HG03066 (cell line): Measurements from ENCODE around the gene NRG3.
A peak's percentile ranks its signal among the peaks of the same experiment; 100 is the strongest.

Source experiments
- ATAC-seq: cut with Tn5 transposase; IDR thresholded peaks from one replicate; pipeline ENCODE4 v1.9.1; 2021; ENCODE audit warnings: low read depth; ENCODE audit not compliant: unreplicated experiment

The NRG3 gene

GRCh38 chr10:82866424-82867020 lies 991.5 kb downstream of the NRG3 start:
- ATAC-seq: no peak

DNA sequence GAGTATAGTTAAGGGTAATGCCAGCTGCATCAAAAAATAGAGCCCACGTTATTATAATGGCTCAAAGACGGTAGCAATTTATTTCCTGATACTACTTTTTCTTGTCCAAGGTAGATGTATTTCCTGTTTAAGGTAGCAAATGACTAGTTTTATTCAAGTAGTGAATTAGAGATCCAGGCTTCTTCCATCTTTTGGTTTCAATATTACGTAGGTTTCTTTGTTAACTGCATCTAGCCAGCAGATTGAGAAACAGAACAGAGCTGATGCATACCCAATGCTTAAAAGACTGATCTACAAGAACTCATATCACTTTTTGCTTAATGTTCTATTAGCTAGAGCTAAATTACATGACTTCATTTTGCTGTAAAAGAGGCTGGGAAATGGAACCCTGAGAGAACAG lies 992.1 kb downstream of the NRG3 start:
- ATAC-seq: no peak

DNA sequence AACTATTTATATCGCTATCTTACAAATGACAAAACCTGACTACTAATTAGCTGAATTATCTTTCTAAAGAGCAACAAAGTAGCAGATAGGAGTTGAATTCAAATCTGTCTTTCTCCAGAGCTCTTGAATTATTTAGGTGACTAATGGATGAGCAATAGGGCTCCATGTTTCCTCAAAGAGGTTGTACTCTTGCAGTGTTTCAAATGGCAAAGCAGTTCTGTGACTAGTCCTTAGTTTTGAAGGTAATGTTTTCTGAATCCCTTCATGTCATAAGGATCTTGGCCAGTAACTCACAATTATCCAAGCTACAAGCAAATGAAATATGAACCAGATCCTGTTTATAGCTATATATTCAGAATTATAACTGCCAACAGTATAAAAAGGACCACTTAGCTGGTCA lies 999.7 kb downstream of the NRG3 start:
- no peak for ATAC-seq

DNA sequence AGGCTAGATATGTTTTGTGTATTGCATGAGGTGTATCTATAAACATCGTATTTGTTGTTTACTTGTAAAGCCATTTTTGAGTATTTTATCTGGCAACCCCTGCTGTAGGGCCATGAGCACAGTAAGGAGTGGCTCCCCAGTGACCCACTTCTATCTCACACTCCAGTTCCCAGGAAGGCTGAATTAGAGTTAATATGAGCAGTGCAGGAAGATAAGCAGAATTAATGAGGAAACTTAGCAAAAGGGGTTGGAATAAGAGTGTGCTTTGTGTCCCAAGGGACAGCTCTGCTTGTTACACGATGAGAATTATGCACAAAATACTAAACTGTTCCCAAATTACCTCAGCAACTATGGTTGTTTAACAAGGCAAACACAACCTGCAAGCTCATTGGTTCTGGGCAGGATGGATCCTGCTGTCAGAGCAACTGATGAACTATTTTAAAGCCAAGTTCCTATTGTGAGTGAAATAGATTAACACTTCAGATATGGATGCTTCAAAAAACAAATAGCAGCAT lies 1005.8 kb downstream of the NRG3 start:
- ATAC-seq: no peak

DNA sequence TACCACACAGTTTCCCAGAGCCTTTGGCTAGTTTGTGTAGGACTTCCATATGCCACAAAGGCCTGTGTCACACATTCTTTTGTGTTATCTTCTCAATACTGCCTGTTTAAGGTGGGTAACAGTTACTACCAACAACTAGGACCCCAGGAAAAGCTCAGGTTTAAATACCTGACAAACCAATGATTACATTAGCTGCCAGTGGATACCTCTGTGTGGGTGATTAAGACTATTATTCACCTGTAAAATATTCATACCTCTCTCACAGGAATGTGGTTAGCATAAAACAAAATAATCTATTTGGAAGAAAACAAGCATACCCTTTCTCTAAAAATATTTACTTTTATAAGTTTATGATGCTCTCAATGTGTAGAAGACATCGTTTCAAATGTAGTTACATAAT lies 1007.7 kb downstream of the NRG3 start:
- ATAC-seq: no peak

DNA sequence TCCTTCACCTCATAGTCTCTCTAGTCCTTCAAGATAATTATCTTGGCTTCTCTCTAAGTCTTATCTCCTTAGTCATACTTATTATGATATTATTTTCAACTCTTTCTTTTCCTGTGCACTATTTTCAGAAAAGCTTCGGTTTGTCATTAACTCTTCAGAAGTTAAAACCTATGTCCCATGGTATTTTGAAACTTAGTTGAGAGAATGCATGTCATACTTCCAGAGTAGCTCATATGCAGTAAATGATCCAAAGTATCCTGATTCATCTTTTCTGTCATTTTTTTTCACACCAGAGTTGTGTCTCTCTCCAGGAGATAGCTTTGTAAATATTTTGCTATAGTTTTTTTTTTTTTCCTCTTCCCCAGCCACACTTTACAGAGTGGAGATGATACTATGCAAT lies 1008.6 kb downstream of the NRG3 start:
- ATAC-seq: no peak

DNA sequence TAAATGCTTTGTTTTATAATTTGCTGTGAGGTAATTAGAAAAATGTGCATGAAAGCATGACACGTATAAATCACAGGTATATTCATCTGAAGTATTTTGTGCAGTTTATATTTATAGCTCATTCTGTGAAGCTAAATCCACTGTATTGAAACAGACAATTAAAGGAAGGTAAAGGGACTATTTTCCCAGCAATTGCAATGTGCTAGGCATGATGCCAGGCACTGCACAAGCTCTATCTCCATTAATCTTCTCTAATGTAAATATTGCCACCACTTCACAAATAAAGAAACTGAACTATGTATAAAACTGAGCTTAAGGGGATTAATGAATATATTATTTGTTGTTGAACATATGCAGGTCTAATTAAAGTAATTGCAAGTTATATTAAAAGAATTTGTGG lies 1012.5 kb downstream of the NRG3 start:
- no peak for ATAC-seq

GRCh38 chr10:82888809-82889455 lies 1013.9 kb downstream of the NRG3 start:
- ATAC-seq: no peak

GRCh38 chr10:82889728-82890127 lies 1014.7 kb downstream of the NRG3 start:
- ATAC-seq: no peak

DNA sequence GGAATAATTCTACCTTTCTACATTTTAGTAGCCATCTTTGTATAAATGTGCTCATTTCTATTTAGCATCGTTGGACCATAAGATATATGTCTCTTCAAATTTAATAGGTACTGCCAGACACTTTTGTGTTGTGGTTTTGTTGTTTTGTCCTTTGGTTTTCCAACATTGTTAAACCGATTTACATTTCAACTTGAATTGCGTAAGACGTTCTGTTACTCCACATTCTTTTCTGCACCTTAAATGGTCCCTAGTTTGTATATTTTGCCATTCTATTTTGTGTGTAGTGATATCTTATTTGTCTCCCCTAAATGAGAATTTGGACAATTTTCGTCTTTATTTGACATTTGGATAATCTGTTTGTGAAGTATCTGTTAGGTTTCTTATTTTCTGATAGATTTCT lies 1015.6 kb downstream of the NRG3 start:
- ATAC-seq: no peak

DNA sequence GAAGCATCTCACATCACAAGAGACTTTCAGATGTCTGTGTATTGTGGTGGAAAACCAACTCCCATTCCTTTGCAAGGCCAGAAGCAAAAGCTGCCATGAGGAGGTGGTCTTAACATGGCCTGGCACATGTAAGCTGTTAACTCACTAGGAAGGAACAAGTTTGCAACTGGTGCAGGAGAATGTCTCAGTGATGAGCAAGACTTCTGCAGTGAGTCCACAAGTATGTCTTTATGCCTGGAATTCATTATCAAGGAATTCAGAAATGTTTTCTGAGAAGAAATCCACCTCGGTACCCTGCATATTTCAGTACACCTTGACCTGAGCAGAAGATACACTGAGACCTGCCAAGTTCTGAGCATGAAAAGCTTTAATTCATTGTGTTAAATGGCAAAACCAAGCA lies 1033.1 kb downstream of the NRG3 start:
- ATAC-seq: no peak

GRCh38 chr10:82908751-82909150 lies 1033.8 kb downstream of the NRG3 start:
- ATAC-seq: no peak

DNA sequence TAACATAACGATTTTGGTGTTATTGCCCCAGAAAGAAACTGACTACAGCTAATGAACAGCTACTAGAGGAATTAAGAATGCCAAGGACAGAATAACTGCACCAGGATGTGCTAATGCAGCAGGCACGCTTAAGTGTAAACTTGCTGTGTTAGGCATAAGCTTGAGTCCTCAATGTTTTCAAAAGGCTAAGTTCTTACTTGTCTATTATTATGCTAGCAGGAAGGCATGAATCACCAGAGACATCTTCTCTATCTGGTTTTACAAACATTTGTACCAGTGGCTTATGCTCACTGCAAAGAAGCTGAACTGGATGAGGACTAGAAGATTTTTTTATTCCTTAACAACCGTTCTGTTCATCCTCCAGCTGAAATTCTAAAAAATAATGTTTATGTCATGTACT lies 1035.3 kb downstream of the NRG3 start:
- ATAC-seq: no peak

DNA sequence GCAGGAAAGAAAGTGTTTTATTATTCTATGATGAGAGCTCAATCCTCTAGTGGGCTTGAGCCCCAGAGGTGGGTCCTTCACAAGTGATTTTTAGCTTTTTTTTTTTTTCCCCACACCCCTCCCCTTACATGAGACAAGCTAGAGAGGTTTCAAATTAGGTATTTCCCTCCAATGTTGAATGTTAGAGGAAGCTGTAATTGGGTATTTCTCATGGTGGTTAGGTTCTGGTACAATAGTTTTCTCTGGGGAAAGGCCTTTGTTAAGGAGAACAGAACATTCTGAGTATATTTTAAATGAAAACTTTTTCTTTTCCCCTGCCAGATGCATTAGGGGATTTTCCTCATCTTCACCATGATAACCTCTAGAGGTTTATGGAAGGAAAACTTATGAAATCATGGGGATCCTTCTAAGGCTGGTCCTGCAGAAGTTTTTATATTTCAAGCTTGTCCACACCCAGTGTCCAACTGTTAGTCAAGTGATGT lies 1039.7 kb downstream of the NRG3 start:
- no peak for ATAC-seq

GRCh38 chr10:82916941-82917340 lies 1041.9 kb downstream of the NRG3 start:
- no peak for ATAC-seq

DNA sequence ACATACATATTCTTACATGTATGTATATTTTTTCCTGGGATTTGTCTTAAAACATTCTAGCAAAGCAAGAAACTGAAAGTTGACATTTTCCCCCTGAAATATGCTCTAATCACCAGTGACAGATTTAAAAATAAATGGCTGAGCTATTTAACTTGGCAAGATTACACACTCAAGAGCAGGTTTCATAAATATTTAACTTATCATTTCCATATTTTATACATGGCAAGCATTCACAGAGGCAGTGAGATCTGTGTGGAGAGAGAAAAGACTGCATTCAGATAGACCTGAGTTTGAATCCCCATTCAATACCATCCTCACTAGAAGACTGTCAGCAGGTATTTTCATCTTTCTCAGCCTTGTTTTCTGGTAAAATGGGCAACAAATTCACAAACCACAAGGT lies 1043.0 kb downstream of the NRG3 start:
- ATAC-seq: no peak

GRCh38 chr10:82922046-82922445 lies 1047.1 kb downstream of the NRG3 start:
- no peak for ATAC-seq

GRCh38 chr10:82922755-82923154 lies 1047.8 kb downstream of the NRG3 start:
- no peak for ATAC-seq

DNA sequence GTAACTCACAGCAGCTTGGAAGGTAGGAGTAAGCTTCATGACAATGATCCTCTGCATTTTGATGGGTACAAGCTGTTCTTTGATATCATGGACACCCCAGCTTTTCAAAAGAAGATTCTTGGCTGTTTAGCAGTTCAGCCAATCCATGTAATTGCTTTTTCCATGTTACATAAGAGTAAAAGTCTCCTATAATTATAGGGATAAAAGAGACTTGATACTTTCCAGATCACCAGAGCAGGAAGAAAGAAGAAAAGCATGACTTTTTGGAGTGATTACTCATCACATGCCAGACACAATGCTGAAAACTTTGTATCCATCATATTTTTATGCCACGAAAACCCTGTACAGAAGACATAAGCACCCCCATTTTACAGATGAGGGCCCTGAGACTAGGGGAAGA lies 1049.7 kb downstream of the NRG3 start:
- no peak for ATAC-seq

DNA sequence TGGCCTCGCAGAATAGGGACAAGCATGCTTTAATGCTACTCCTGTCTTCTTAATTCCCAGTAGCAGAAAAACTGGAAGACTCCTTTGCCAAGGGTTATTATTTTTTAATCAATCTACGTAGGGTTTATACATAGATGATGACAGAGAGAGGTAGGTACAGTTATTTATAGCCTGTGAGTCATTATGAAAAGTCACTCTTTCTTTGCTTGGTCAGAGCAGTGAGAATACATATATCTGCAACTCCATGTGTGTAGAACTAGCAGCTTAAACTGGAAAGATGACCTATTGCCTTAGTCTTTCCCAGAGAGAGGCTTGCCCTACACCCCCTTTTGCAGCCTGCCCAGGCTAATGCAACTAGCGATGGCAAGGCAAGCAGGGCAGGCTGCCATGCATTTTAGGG lies 1050.6 kb downstream of the NRG3 start:
- ATAC-seq: peak; percentile 58

GRCh38 chr10:82932451-82932850 lies 1057.5 kb downstream of the NRG3 start:
- no peak for ATAC-seq

- no peak for ATAC-seq
Observed at GRCh38 chr10:82934429-82934828, 1059.4 kb downstream of the NRG3 start.
